Hematopoietic multipotent progenitor cell treated with erythropoietin and hydrocortisone succinate and interleukin-3 and kit ligand, for 15 days (in vitro differentiated cells): ENCODE data around the gene EHD3.
"Not testable (repeated sequence)": the region's sequence is repeated elsewhere in the genome, so short reads cannot be mapped to it uniquely, and the experiment has no call there.

Experiments used
- DNase-seq: peaks from one replicate; pipeline ENCODE4 v3.0.0-alpha.2; 2015; ENCODE audit warnings: low spot score

Gene EHD3

DNA sequence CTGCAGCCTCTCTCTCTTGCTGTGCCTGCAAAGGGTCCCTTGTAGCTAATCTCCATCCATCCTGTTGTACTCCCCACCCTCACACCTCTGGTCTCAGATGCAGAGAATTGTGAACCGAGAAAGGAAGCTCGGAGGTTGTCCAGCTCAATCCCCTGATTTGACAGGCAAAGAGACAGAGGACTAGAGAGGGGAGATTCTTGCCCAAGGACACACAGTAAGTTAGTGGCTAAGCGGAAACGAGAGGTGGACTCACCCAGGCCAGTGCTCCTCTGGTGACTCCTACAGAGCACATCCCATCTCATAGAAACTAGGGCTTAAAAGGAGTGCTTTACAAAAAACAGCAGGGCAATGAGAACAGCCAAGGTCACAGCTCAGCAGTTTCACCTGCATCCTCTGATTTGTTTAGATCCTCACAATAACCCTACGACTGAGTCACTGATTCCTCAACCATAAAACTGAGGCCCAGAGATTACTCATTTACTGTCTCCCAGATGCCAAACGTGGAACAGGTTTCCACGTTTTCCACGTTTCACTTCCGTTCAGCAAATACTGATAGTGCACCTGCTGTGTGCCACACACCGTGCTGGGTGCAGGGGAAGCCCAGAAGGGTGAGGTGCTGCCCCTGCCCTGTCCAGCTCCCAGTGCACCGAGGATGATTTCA lies 22.1 kb downstream of the EHD3 start:
- no peak for DNase-seq

DNA sequence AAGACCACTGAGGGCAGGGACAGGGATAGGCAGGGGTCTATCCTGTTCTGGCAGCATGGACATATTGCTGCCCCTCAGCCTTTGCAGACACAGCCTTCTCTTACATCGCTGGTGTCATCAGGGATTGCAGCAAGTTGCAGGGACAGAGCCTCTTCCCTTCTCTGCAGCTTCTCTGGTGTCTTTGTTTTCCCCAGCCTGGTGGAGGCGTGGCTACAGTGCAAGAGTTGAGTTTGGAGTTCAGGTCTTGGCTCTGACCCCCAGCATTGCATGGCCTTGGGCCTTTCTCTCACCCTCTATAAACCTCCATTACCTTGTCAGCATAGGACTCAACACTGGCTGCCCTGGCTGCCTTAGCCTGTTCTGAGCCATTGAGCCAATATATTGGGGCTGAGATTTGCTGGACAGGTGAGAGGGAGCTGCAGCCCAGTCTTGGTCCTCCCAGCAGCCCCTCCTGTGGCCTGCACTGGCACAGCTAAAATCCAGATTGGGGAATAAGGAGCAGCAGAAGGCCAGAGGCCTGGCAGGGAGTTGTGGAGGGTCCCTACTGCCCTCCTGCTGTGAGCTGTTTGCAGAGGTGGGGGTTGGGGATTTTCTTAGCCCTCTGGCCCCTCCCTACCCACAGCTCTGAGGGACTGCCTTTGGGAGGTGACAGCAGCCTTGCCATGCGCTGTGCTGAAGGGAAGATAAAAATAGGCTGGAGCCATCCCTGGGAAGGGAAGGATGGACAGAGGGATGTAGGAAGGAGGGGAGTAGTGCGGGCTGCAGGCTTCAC lies 22.8 kb downstream of the EHD3 start:
- no peak for DNase-seq

- DNase-seq: no peak
Observed at GRCh38 chr2:31258351-31258750, 24.4 kb downstream of the EHD3 start.

DNA sequence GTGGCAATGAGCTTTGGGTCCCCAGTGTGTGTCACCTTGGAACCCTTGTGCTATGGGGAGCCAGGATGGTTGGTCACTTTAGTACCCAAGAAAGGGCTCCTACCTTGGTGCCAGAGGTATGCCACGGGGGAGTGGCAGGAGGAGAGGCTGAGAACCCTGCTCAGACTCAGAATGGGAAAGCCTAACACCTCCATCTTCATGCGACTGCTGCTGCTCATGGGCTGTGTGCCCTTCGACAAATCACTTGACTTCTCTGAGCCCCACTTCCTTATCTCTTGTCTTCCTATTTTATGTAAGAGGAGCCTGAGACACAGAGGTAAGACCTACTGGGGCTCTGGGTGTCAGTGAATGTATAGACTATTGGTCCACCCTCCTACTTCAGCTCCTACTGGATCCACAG lies 25.1 kb downstream of the EHD3 start:
- no peak for DNase-seq

GRCh38 chr2:31260870-31261269 lies 26.9 kb downstream of the EHD3 start:
- no peak for DNase-seq

GRCh38 chr2:31263636-31264190 lies 29.8 kb downstream of the EHD3 start:
- no peak for DNase-seq

DNA sequence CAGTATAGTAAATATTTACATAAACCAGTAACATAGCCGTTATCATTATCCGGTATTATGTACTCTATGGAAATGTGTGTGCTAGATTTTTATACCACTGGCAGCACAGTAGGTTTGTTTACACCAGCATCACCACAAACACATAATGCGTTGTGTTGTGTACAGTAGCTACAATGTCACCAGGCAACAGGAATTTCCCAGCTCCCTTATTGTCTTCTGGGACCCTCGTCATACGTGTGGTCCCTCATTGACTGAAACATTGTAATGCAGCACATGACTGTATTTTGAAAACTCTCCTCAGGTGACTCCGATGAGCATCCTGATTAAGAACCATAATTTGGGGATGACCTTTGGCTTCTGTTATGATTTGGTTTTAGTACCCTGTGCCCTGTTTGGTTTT lies 31.3 kb downstream of the EHD3 start:
- DNase-seq: no peak

- DNase-seq: no peak
Observed at GRCh38 chr2:31266804-31267203, 32.9 kb downstream of the EHD3 start.

DNA sequence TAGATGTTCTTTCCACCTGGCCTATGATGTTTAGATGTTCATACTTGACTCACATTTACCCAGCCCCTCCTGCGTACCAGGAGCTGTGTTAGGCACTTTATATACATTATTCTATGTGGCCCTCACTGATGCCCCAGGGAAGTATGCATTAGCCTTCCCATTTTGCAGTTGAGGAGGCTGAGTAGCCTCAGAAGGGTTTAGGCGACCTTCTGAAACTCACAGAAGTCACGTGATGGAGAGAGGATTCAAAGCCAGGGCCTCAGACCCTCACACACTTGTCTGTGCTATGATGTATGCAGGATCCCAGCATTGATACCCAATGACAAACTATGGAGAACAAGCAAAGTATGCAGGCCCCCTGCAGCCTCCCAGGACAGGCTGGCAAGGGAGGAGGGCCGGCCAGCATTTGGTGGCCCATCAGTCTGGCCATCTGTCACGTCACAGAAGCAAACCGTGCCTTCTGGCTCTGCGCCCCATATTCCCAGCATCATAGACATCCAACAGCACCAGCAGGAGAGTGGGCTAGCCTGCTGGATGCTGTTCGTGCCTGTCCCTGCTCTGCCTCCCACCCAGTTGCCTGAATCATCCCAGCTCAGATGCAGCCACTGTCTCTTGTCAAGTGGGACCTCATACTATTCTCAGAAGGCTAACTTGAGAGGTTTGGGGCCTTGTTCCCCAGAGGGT lies 33.6 kb downstream of the EHD3 start:
- no peak for DNase-seq

- no peak for DNase-seq
Observed at GRCh38 chr2:31268344-31268743, 34.4 kb downstream of the EHD3 start.

DNA sequence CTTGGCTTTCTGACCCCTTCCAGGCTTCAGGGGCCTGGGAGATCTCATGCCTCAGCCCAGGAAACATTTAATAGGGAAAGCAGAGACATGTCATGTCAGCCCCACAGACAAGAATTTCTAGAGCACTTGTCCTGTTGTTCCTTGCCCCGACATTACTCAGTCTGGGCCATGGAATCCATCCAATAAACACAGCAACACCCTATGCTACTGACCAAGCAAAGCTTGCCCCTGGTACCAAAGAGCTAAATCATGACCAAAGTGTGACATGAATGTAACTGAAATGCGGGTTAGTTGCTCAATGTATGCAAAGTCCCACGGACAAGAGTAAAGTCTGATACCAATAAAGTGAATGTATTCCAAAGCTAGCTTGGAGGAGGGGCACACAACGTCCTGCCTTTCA lies 35.1 kb downstream of the EHD3 start:
- no peak for DNase-seq

DNA sequence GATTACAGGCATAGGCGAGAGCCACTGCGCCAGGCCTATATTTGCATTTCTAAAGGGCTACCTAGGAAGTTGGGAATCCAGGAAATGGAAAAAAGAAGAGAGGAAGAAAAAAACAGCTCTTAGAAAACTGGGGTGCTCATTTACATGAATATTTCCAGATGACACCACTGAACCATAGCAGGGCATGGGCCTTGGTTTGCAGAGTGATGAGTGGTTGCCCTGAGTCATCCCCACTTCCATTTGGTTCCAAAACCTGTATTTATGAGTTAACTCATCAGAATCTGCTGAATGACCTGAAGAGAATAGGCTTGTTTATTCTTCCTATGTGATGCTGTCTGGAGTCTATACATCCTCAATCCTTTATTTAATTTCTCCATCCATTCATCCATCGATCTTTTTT lies 36.2 kb downstream of the EHD3 start:
- DNase-seq: no peak

DNA sequence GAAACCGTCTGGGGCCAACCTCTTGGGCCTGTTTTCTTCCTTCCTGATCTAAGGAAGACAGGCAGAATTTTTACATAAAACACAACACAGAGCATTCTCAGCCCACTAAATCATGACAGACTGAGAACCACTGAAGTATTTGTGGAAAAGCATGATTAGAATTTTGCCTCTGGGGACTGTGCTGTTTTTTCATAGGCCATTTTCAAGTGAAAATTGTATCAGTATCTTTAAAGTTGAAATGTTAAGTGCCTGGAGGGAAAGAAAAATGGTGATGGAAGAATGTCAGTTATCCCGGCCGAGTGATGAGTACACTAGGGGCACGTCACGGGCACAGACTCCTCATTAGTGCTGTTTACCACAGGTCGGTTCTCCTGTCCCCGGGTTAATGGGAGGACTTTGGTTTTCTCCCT lies 36.9 kb downstream of the EHD3 start:
- DNase-seq: no peak

- DNase-seq: no peak
Observed at GRCh38 chr2:31271851-31272267, 37.9 kb downstream of the EHD3 start.

- no peak for DNase-seq
Observed at GRCh38 chr2:31274401-31275075, 40.6 kb downstream of the EHD3 start.

DNA sequence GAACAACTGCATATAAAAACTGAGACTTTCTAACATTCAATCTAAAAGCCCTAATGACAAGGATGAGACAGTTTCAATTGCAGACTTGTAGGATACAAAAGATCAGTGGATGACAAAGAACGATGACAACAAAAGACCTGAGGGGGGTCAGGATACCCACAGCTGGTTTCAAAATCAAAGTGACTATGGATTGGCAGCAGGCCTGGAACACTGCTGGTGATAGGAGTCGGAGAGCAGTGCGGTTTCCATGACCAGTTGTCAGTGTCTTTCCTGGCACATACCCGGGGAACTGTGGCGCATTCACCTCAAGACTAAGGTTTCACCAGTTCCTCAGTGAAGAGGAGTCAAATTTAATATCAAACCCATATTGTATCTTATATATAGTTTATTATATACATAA lies 42.0 kb downstream of the EHD3 start:
- no peak for DNase-seq

DNA sequence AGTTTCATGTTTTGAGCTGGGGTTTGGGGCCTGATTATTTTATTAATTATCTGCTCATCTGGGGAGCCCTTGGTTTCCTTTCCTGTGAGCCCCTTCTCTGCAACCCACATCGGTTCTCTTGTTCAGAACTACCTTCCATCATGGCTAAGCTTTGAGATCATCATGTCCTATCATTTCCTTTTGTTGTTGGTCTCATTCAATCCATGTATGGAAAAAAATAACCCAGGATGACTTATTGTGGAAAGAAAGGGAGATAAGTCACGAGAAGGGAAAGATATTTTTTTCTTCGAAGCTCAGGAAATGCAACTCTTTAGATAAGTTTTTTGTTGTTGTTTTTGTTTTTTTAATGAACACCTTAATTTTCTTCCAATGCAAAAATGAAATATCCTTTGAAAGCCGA lies 43.7 kb downstream of the EHD3 start:
- no peak for DNase-seq

- no peak for DNase-seq
Observed at GRCh38 chr2:31282634-31283033, 48.7 kb downstream of the EHD3 start.

GRCh38 chr2:31283193-31283919 lies 49.4 kb downstream of the EHD3 start:
- not testable (repeated sequence) for DNase-seq

DNA sequence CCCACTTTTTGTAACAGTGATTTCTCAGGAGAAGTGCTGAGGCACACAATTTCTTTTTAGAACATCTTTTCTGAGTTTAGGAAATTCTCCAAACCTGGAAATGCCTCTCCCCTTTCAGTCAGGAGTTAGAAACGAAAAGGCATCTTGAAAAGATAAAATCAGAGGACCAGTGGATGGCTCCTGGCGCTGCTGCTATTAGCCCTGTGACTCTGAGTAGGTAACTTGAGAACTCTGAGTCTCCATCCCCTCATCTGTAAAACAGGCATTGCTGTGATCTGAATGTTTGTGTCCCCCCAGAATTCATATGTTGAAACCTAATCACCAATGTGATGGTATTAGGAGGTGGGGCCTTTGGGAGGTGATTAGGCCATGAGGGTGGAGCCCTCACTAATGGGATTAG lies 50.2 kb downstream of the EHD3 start:
- DNase-seq: no peak

DNA sequence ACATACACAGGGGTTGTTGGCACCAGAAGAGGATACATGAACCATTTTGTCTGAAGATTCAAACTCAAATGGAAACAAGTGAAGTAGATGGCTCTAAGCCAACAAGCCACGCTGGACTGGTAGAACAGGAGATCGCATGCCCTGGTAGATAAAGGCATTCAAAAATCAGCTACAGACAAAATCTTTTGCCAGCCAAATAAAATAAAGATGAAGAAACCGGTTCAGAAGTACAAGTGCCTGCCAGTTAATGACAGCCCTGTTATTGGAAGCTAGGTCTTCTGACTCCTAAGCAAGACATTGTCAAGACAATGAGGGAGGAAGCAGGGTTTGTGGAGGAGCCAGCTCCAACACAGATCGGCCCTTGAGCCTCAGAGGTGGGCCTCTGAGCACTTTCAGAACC lies 52.3 kb downstream of the EHD3 start:
- DNase-seq: no peak
